Adrenal gland (tissue), 5 donors: ENCODE measurements around the gene ZNF608.

Experiments
- POLR2A ChIP-seq, 2 donors: fragments of 450-650 bp; IDR thresholded peaks; one replicate each; pipeline ENCODE4 v1.6.1; 2017; ENCODE audit warnings: antibody characterized with exemption in 2 of 2, mild to moderate bottlenecking in 2 of 2, moderate library complexity in 1 of 2
- TF ChIP-seq, protein P1 (sequence below), 6 experiments: fragments of 450-650 bp in 4 of 6; fragments of 200-600 bp in 2 of 6; sonication (generic) in 1 of 6; IDR thresholded peaks; 1 replicate in 5 of 6; 2 replicates in 1 of 6; pipeline versions ENCODE4 v1.5.1 to v1.8.0; 2016 to 2021; ENCODE audit warnings: antibody characterized with exemption in 6 of 6, mild to moderate bottlenecking in 2 of 6, moderate library complexity in 1 of 6
- donor health status: DM: no; HTN: no; CAD: no.

DNA sequence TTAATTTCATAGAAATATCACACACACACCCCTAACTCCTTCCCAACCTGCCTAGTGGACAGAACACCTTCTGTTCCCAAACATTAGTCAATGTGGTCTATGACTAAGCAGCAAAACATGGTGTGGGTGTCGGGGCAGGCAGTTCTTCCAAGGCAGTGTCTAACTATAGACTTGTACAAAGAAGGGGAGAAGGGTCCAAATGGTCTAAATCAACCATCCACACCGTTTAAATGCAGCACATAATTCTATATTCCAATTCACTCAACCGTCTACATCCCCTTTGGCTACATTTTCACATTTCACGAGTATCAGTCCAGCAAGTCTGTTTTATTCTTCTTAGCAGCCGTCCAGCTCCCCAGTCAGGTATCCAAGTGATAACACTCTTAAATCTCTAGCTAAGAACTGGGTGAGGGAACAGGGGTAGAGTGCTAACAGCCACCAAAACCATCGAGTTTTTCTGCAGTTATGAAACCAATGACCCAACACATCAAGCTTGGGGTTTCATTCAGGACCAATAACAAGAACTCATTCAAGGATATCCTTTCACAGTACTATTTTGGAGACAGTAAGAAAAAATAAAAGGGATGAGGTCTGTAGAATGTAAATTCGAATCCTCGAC lies 3.3 kb downstream of the ZNF608 start:
- TF ChIP-seq, protein P1, sequence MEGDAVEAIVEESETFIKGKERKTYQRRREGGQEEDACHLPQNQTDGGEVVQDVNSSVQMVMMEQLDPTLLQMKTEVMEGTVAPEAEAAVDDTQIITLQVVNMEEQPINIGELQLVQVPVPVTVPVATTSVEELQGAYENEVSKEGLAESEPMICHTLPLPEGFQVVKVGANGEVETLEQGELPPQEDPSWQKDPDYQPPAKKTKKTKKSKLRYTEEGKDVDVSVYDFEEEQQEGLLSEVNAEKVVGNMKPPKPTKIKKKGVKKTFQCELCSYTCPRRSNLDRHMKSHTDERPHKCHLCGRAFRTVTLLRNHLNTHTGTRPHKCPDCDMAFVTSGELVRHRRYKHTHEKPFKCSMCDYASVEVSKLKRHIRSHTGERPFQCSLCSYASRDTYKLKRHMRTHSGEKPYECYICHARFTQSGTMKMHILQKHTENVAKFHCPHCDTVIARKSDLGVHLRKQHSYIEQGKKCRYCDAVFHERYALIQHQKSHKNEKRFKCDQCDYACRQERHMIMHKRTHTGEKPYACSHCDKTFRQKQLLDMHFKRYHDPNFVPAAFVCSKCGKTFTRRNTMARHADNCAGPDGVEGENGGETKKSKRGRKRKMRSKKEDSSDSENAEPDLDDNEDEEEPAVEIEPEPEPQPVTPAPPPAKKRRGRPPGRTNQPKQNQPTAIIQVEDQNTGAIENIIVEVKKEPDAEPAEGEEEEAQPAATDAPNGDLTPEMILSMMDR (IDR thresholded peaks at IDR 0.05), result no peak
- peak in 1 of 2 donors; percentile 40 for TF ChIP-seq POLR2A (IDR thresholded peaks at IDR 0.05)
